Esophagus muscularis mucosa (tissue), 4 donors: ENCODE results near the gene CHKA. TPM values are rescaled to one million over a fixed set of nuclear protein-coding genes. Genes with fewer than 3 reads are reported as not detected.
A peak's percentile ranks its signal among the peaks of the same experiment; 100 is the strongest.

Source experiments
- DNase-seq: peaks from one replicate; pipeline ENCODE4 v3.0.0-alpha.2; 2017; ENCODE audit errors: extremely low spot score
- H3K27ac ChIP-seq, 4 donors: fragments of 200-600 bp; sonication (generic); replicated peaks in 1 of 4; 1 replicate in 3 of 4; 2 replicates in 1 of 4; pipeline ENCODE4 v1.5.1; 2016 to 2019; ENCODE audit warnings: mild to moderate bottlenecking in 1 of 4
- H3K27me3 ChIP-seq, 4 donors: fragments of 200-600 bp; sonication (generic); one replicate each; pipeline versions ENCODE4 v1.5.1 to v1.6.0; 2016 to 2019
- H3K36me3 ChIP-seq, 4 donors: fragments of 200-600 bp; sonication (generic); one replicate each; pipeline ENCODE4 v1.5.1; 2016 to 2019
- H3K4me1 ChIP-seq, 4 donors: fragments of 200-600 bp; sonication (generic); one replicate each; pipeline ENCODE4 v1.5.1; 2016 to 2019
- H3K4me3 ChIP-seq, 4 donors: fragments of 200-600 bp; sonication (generic); 1 replicate in 2 of 4; 2 replicates in 2 of 4; pipeline ENCODE4 v1.5.1; 2016 to 2019; ENCODE audit warnings: mild to moderate bottlenecking in 4 of 4, moderate library complexity in 1 of 4
- H3K9me3 ChIP-seq, 4 donors: fragments of 200-600 bp; sonication (generic); 1 replicate in 3 of 4; 2 replicates in 1 of 4; pipeline ENCODE4 v1.5.1; 2016 to 2019
- EP300 ChIP-seq: sonication (generic); formaldehyde crosslinking; IDR thresholded peaks from one replicate; pipeline ENCODE4 v1.6.1; 2017; ENCODE audit warnings: antibody characterized with exemption
- POLR2A ChIP-seq: fragments of 450-650 bp; IDR thresholded peaks from one replicate; pipeline ENCODE4 v1.6.1; 2017; ENCODE audit warnings: antibody characterized with exemption, moderate library complexity, mild to moderate bottlenecking, low read depth
- POLR2AphosphoS5 ChIP-seq, 2 donors: sonication (generic); formaldehyde crosslinking; IDR thresholded peaks; one replicate each; pipeline ENCODE4 v1.6.1; 2017; ENCODE audit warnings: antibody characterized with exemption in 2 of 2
- WGBS: methylation state at CpG from one replicate; pipeline ENCODE4 v1.1.5; 2018; 5-methylcytosine and 5-hydroxymethylcytosine counted together
- intact Hi-C: fragments of 100-400 bp; cut with DNase I; formaldehyde crosslinking; loops from one replicate; pipeline ENCODE4 v1.15.1; 2023
- total RNA-seq, 4 donors: library from RNA; depleted of rRNA; stranded (reverse); fragments of >200 nt; gene quantifications; one replicate each; pipeline versions ENCODE4 v1.1.0 to v1.2.1, GENCODE V29; 2016
- TF ChIP-seq, protein P1 (sequence below), 3 experiments: fragments of 200-600 bp in 2 of 3; fragments of 450-650 bp in 1 of 3; sonication (generic) in 2 of 3; IDR thresholded peaks; one replicate each; pipeline ENCODE4 v1.5.1; 2017 to 2019; ENCODE audit warnings: antibody characterized with exemption in 3 of 3, mild to moderate bottlenecking in 2 of 3, moderate library complexity in 1 of 3

The CHKA gene
- total RNA-seq, 4 donors from 2014 or later, result 13.8 to 20.3 (median 18.3) TPM

GRCh38 chr11:68146010-68146540, 24.9 kb upstream of the CHKA start:
- H3K27ac ChIP-seq, result peak overlapping the region in 1 of 4 donors; percentile 17
- intact Hi-C loops, result no loop called here

DNA sequence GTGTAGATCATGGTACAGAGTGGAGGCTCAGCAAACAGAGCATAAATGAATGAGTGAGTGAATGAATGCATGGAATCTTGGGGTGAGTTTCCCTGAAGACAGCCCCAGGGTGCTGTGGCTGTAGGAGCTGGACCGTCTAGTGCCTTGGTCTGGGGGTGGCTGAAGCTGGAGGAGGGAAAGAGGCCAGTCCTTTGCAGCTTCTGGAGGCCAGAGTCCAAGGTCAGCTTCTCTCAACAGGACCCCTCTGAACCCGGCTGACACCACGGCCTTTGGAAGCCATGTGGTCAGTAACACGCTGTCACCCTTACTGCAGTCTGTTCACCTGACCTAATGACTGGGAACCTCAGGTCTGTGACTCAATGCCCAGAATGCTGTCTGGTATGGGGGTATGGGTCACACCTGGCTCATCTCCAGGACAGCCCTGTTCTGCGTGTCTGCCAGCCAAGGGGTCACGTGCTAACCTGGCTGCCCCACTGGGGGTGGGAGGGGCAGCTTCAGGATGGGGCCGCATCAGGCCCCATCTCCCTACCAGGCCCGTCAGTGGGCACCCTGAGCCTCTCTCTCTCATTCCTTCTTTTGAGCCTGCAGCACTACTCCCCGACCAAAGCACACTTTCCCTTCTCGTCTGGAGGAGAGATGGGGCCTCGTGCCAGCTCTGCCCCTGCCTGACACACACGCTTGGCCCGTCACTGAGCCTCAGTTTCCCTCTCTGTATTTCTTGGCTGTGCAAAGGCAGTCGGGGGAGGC, 24.1 kb upstream of the CHKA start:
- peaks cover 17 to 25% (median 21%) of the 10 kb centered on the region in 4 donors for H3K4me1 ChIP-seq
- no peak overlapping the region for H3K4me3 ChIP-seq
- H3K36me3 ChIP-seq, result no peaks in the 10 kb centered on the region
- no peak overlapping the region for H3K27ac ChIP-seq
- peaks cover 0 to 4% (median 0%) of the 10 kb centered on the region in 4 donors for H3K27me3 ChIP-seq
- TF ChIP-seq POLR2AphosphoS5 (IDR thresholded peaks at IDR 0.05) (no peak), EP300 (no peak), POLR2A (no peak)
- TF ChIP-seq, protein P1, sequence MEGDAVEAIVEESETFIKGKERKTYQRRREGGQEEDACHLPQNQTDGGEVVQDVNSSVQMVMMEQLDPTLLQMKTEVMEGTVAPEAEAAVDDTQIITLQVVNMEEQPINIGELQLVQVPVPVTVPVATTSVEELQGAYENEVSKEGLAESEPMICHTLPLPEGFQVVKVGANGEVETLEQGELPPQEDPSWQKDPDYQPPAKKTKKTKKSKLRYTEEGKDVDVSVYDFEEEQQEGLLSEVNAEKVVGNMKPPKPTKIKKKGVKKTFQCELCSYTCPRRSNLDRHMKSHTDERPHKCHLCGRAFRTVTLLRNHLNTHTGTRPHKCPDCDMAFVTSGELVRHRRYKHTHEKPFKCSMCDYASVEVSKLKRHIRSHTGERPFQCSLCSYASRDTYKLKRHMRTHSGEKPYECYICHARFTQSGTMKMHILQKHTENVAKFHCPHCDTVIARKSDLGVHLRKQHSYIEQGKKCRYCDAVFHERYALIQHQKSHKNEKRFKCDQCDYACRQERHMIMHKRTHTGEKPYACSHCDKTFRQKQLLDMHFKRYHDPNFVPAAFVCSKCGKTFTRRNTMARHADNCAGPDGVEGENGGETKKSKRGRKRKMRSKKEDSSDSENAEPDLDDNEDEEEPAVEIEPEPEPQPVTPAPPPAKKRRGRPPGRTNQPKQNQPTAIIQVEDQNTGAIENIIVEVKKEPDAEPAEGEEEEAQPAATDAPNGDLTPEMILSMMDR (IDR thresholded peaks at IDR 0.05), result no peak
- intact Hi-C loops, result no loop called here
- DNase-seq, result no peak
- 78% methylated on average over 12 of the region's 14 CpGs for WGBS
- H3K9me3 ChIP-seq, result no peaks in the 10 kb centered on the region

More at GRCh38 chr11:68146010-68146540, 24.9 kb upstream of the CHKA start:
- peaks cover 17 to 23% (median 21%) of the 10 kb centered on the region in 4 donors for H3K4me1 ChIP-seq
- no peaks in the 10 kb centered on the region for H3K9me3 ChIP-seq
- no peak overlapping the region for H3K4me3 ChIP-seq
- no peak for DNase-seq
- H3K27me3 ChIP-seq, result peaks cover 0 to 4% (median 0%) of the 10 kb centered on the region in 4 donors
- WGBS, result 57% methylated on average over 12 of the region's 15 CpGs
- H3K36me3 ChIP-seq, result no peaks in the 10 kb centered on the region
- no peak for TF ChIP-seq POLR2A
- peak in 1 of 2 donors; percentile 37 for TF ChIP-seq POLR2AphosphoS5 (IDR thresholded peaks at IDR 0.05)

DNA sequence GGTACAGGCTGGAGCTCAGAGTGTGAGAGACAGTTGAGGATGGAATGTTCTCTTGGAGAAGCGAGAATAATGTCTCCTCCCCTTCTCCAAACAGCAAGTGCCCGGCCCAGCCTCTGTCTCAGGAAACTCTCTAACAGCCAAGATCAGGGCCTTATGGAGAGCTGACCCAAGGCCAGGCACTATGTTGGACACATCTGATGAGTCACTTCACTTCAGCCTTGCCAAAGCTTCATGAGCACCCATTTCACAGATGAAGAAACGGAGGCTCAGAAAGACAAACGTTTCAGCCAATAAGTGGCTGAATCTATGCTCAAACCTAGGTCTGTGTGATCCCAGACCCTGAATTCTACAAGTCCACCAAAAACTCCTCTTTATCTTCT, 22.1 kb upstream of the CHKA start:
- 81% methylated on average over 4 of the region's 4 CpGs for WGBS
- no peak overlapping the region for H3K27ac ChIP-seq
- peaks cover 17 to 25% (median 21%) of the 10 kb centered on the region in 4 donors for H3K4me1 ChIP-seq
- no peaks in the 10 kb centered on the region for H3K9me3 ChIP-seq
- DNase-seq, result no peak
- TF ChIP-seq POLR2AphosphoS5 (IDR thresholded peaks at IDR 0.05) (no peak), POLR2A (no peak), EP300 (no peak)
- TF ChIP-seq, protein P1 (IDR thresholded peaks at IDR 0.05), result no peak
- no peaks in the 10 kb centered on the region for H3K27me3 ChIP-seq
- intact Hi-C loops, result no loop called here
- H3K36me3 ChIP-seq, result no peaks in the 10 kb centered on the region
- H3K4me3 ChIP-seq, result no peak overlapping the region

DNA sequence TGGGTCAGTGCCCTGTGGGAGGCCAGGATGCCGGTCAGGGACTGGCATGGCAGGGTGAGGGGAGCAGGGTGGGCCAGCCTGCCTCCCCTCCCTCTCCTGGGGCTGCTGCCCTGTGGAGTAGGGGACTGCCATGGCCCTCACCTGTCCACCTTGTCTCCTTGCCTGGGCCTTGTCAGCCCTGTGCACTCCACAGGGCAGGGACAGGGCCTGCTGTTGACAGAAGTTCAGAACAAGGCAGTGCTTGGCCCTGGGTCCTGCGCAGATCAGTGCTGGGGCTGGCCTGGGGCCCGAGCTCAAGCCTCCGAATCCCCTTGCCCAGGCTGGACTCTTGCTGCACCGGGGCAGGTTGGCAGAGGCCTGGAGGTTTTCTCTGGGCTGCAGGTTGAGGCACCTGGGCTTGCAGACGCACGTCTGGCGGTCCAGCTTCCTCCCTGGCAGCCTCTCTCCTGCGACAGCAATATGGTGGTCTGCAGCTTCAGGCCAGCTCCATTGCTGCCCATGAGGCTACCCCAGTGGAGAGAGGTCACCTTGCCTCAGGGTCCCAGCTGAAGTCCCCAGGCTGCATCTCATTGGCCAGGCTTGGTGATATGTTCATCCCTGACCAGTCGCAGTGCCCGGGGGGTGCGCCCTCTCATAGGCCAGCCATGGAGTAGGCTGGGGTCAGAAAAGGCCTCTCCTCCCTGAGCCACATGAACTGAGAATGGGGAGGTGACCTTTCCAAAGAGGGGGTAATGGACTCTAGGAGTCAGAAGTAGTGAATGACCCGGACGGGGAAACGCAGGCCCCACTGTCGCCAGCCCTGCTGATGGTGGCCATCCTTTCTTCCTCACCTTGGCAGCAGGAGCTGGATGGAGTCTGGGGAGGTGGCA, 21.5 kb upstream of the CHKA start:
- intact Hi-C loops, result no loop called here
- Histone ChIP-seq H3K27ac (no peak overlapping the region), H3K27me3 (no peaks in the 10 kb centered on the region)

More for the DNA sequence above, 21.5 kb upstream of the CHKA start:
- 77% methylated on average over 5 of the region's 16 CpGs for WGBS
- Histone ChIP-seq H3K9me3 (no peaks in the 10 kb centered on the region), H3K4me1 (peaks cover 21 to 27% (median 24%) of the 10 kb centered on the region in 4 donors), H3K36me3 (no peaks in the 10 kb centered on the region), H3K4me3 (no peak overlapping the region)
- TF ChIP-seq EP300 (no peak), POLR2AphosphoS5 (IDR thresholded peaks at IDR 0.05) (no peak), POLR2A (no peak)
- TF ChIP-seq, protein P1 (IDR thresholded peaks at IDR 0.05), result no peak
- no peak for DNase-seq
